HuH-7.5 (cell line): Measurements from ENCODE around the gene TMEM252.
A peak's percentile ranks its signal among the peaks of the same experiment; 100 is the strongest.

Experiments
- DNase-seq: peaks from one replicate; pipeline ENCODE4 v3.0.0; 2011; ENCODE audit warnings: low spot score

TMEM252 gene

GRCh38 chr9:68540712-68541535, at the start of gene TMEM252:
Gene TMEM252, minus strand, starts transcription at chr9:68540883. Its CDS starts 69 bp downstream, at chr9:68540814.
- no peak for DNase-seq

GRCh38 chr9:68585034-68585761, 44.5 kb upstream of the TMEM252 start:
- no peak for DNase-seq

- DNase-seq = peak; percentile 59
These were observed 43.7 kb upstream of the TMEM252 start for GRCh38 chr9:68584189-68585033.

- DNase-seq = no peak
These were observed 41.0 kb upstream of the TMEM252 start for GRCh38 chr9:68581696-68582095.

- DNase-seq = no peak
These were observed 37.3 kb upstream of the TMEM252 start for GRCh38 chr9:68577774-68578591.

- no peak for DNase-seq
These were observed 35.1 kb upstream of the TMEM252 start for GRCh38 chr9:68575817-68576216.

GRCh38 chr9:68574150-68574549, 33.5 kb upstream of the TMEM252 start:
- DNase-seq = no peak

GRCh38 chr9:68567565-68567964, 26.9 kb upstream of the TMEM252 start:
- no peak for DNase-seq

GRCh38 chr9:68562461-68562860, 21.8 kb upstream of the TMEM252 start:
- no peak for DNase-seq

- DNase-seq = no peak
These were observed 19.6 kb upstream of the TMEM252 start for GRCh38 chr9:68560071-68560844.

GRCh38 chr9:68558545-68558944, 17.9 kb upstream of the TMEM252 start:
- DNase-seq = no peak

GRCh38 chr9:68555437-68556150, 14.9 kb upstream of the TMEM252 start:
- DNase-seq = no peak

- no peak for DNase-seq
These were observed 12.2 kb upstream of the TMEM252 start for GRCh38 chr9:68552700-68553476.

- no peak for DNase-seq
These were observed 10.5 kb upstream of the TMEM252 start for GRCh38 chr9:68551191-68551590.

GRCh38 chr9:68548241-68548640, 7.6 kb upstream of the TMEM252 start:
- no peak for DNase-seq

GRCh38 chr9:68547417-68547816, 6.7 kb upstream of the TMEM252 start:
- DNase-seq = no peak

GRCh38 chr9:68546596-68547390, 6.1 kb upstream of the TMEM252 start:
- no peak for DNase-seq

GRCh38 chr9:68545033-68545705, 4.5 kb upstream of the TMEM252 start:
- no peak for DNase-seq
